ENCODE results near the gene BAZ2A.
"Not testable (repeated sequence)": the region's sequence is repeated elsewhere in the genome, so short reads cannot be mapped to it uniquely, and the experiment has no call there.

The BAZ2A gene

DNA sequence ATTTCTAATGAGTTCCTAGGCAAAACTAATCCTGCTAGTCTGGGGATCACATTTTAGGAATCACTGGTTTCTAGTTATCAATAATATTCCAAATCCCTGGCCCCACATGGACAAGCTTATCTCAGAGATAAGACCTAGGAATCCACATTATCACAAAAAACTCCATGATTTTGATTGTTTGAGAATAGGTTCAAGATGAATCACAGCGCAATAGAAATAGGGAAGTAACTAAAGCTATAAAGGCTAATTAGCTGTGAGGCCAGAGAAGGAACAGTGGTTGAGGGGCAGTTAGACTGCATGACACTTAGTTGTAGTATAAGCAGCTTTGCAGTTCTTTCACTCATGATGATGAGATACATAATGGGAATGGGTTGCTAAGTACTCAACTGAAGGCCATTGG lies 28.8 kb upstream of the BAZ2A start:
- no peak overlapping the region for H3K9ac ChIP-seq (ENCODE audit: low read depth, low read length, poor library complexity, severe bottlenecking)

DNA sequence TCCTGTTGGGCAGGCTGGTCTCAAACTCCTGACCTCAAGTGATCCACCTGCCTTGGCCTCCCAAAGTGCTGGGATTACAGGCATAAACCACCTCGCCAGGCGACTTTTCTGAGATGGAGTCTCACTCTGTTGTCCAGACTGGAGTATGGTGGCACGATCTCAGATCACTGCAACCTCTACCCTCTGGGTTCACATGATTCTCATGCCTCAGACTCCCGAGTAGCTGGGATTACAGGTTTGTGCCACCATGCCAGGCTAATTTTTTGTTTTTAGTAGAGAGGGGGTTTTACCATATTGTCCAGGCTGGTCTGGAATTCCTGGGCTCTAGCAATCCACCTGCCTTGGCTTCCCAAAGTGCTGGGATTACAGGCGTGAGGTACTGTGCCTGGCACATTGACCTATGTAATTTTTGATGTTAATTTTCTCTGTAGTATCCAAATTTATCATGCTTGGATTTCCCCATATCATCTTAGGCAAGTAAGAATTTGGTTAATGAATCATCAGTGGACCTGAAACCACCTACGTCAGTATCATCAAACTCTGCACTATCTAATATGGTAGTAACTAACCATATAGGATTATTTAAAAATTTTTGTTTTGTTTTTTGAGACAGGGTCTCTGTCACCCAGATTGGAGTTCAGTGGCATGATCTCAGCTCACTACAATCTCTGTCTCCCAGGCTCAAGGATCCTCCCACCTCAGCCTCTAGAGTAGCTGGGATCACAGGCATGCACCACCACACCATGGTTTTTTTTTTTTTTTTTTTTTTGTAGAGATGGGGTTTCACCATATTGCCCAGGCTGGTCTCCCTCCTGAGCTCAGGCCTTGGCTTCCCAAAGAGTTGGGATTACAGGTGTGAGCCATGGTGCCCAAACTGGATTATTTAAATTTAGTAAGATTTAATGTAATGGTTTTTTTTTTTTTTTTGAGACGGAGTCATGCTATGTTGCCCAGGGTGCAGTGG lies 27.6 kb upstream of the BAZ2A start:
- H3K4me2 ChIP-seq (ENCODE audit: low read depth, low read length, poor library complexity, severe bottlenecking): no peak overlapping the region
- H3K4me1 ChIP-seq (ENCODE audit: insufficient read depth, low read length, poor library complexity, severe bottlenecking): no peaks in the 10 kb centered on the region
- no peaks in the 10 kb centered on the region for H4K20me1 ChIP-seq (ENCODE audit: insufficient read depth, low read length, poor library complexity, severe bottlenecking)
- H3K9me3 ChIP-seq (ENCODE audit: insufficient read depth, low read depth, low read length): peaks cover 3% of the 10 kb centered on the region; the same call in 1 of the 2 replicates
- peaks cover 6% of the 10 kb centered on the region; the same call in 1 of the 2 replicates for H3K36me3 ChIP-seq (ENCODE audit: insufficient read depth, low read length)
- TF ChIP-seq, protein P1, sequence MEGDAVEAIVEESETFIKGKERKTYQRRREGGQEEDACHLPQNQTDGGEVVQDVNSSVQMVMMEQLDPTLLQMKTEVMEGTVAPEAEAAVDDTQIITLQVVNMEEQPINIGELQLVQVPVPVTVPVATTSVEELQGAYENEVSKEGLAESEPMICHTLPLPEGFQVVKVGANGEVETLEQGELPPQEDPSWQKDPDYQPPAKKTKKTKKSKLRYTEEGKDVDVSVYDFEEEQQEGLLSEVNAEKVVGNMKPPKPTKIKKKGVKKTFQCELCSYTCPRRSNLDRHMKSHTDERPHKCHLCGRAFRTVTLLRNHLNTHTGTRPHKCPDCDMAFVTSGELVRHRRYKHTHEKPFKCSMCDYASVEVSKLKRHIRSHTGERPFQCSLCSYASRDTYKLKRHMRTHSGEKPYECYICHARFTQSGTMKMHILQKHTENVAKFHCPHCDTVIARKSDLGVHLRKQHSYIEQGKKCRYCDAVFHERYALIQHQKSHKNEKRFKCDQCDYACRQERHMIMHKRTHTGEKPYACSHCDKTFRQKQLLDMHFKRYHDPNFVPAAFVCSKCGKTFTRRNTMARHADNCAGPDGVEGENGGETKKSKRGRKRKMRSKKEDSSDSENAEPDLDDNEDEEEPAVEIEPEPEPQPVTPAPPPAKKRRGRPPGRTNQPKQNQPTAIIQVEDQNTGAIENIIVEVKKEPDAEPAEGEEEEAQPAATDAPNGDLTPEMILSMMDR (conservative IDR thresholded peaks at IDR 0.05; ENCODE audit: low read length): no peak
- TF ChIP-seq EZH2phosphoT487 (IDR thresholded peaks at IDR 0.05; ENCODE audit: borderline replicate concordance): no peak
- H3K79me2 ChIP-seq (ENCODE audit: insufficient read depth, low read length): no peaks in the 10 kb centered on the region
- no peaks in the 10 kb centered on the region for H3K9me2 ChIP-seq (replicated peaks; ENCODE audit: low read depth, low read length)
- H3K27me3 ChIP-seq (ENCODE audit: insufficient read depth, low read length, poor library complexity, severe bottlenecking): no peaks in the 10 kb centered on the region
- H3K4me3 ChIP-seq (ENCODE audit: low read length, poor library complexity, severe bottlenecking): no peak overlapping the region
- H3K9ac ChIP-seq (ENCODE audit: low read depth, low read length, poor library complexity, severe bottlenecking): no peak overlapping the region
- no peak overlapping the region for H2AFZ ChIP-seq (ENCODE audit: low read length)
- no peaks in the 10 kb centered on the region for H3F3A ChIP-seq (ENCODE audit: low read depth)

More for the DNA sequence above, 28.8 kb upstream of the BAZ2A start:
- TF ChIP-seq, protein P1 (conservative IDR thresholded peaks at IDR 0.05; ENCODE audit: low read length): no peak
- no peak for TF ChIP-seq EZH2phosphoT487 (IDR thresholded peaks at IDR 0.05; ENCODE audit: borderline replicate concordance)
- H3F3A ChIP-seq (ENCODE audit: low read depth): no peaks in the 10 kb centered on the region; the same call in 1 of the 2 replicates
- no peaks in the 10 kb centered on the region for H3K27me3 ChIP-seq (ENCODE audit: insufficient read depth, low read length, poor library complexity, severe bottlenecking)
- no peaks in the 10 kb centered on the region for H3K9me2 ChIP-seq (replicated peaks; ENCODE audit: low read depth, low read length)
- no peak overlapping the region for H2AFZ ChIP-seq (ENCODE audit: low read length)
- no peak overlapping the region for H3K4me2 ChIP-seq (ENCODE audit: low read depth, low read length, poor library complexity, severe bottlenecking)
- H3K36me3 ChIP-seq (ENCODE audit: insufficient read depth, low read length): peaks cover 18% of the 10 kb centered on the region; the same call in 1 of the 2 replicates
- H4K20me1 ChIP-seq (ENCODE audit: insufficient read depth, low read length, poor library complexity, severe bottlenecking): no peaks in the 10 kb centered on the region
- no peak overlapping the region for H3K4me3 ChIP-seq (ENCODE audit: low read length, poor library complexity, severe bottlenecking)
- peaks cover 1% of the 10 kb centered on the region; the same call in 1 of the 2 replicates for H3K9me3 ChIP-seq (ENCODE audit: insufficient read depth, low read depth, low read length)
- H3K4me1 ChIP-seq (ENCODE audit: insufficient read depth, low read length, poor library complexity, severe bottlenecking): no peaks in the 10 kb centered on the region
- H3K79me2 ChIP-seq (ENCODE audit: insufficient read depth, low read length): no peaks in the 10 kb centered on the region

DNA sequence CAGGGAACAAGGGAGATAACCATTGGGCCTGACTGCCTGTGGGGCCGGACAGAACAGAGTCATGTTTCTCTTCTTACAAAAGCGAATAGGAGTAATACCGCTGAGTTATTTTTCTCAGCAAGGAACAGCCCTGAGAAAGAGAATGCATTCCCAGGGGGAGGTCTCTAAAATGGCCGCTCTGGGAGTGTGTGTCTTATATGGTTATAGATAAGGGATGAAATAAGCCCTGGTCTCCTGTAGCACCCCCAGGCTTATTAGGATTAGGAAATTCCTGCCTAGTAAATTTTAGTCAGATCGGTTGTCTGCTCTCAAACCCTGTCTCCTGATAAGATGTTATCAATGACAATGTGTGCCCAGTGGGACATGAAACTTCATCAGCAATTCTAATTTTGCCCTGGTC lies 23.7 kb upstream of the BAZ2A start:
- H3K4me2 ChIP-seq (ENCODE audit: low read depth, low read length, poor library complexity, severe bottlenecking); H3K9me3 ChIP-seq (ENCODE audit: insufficient read depth, low read depth, low read length): not testable (repeated sequence)

DNA sequence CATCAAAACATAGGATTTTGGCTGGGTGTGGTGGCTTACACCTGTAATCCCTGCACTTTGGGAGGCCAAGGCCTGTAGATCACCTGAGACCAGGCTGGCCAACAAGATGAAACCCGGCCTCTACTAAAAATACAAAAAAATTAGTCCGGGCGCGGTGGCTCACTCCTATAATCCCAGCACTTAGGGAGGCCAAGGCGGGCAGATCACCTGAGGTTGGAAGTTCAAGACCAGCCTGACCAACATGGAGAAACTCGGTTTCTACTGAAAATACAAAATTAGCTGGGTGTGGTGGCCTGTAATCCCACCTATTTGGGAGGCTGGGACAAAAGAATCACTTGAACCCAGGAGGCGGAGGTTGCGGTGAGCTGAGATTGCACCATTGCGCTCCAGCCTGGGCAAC lies 17.9 kb upstream of the BAZ2A start:
- not testable (repeated sequence) for H2AFZ ChIP-seq (ENCODE audit: low read length); H3K4me2 ChIP-seq (ENCODE audit: low read depth, low read length, poor library complexity, severe bottlenecking); H3K27me3 ChIP-seq (ENCODE audit: insufficient read depth, low read length, poor library complexity, severe bottlenecking); H3K4me3 ChIP-seq (ENCODE audit: low read length, poor library complexity, severe bottlenecking); H3K9ac ChIP-seq (ENCODE audit: low read depth, low read length, poor library complexity, severe bottlenecking); H3F3A ChIP-seq (ENCODE audit: low read depth); H3K36me3 ChIP-seq (ENCODE audit: insufficient read depth, low read length); H3K9me3 ChIP-seq (ENCODE audit: insufficient read depth, low read depth, low read length); H3K9me2 ChIP-seq (replicated peaks; ENCODE audit: low read depth, low read length)
- peaks cover 27% of the 10 kb centered on the region for H4K20me1 ChIP-seq (ENCODE audit: insufficient read depth, low read length, poor library complexity, severe bottlenecking)
- H3K79me2 ChIP-seq (ENCODE audit: insufficient read depth, low read length): peaks cover 28% of the 10 kb centered on the region
- H3K4me1 ChIP-seq (ENCODE audit: insufficient read depth, low read length, poor library complexity, severe bottlenecking): peaks cover 22% of the 10 kb centered on the region

More for the DNA sequence above, 23.7 kb upstream of the BAZ2A start:
- H3K27me3 ChIP-seq (ENCODE audit: insufficient read depth, low read length, poor library complexity, severe bottlenecking); H3K9ac ChIP-seq (ENCODE audit: low read depth, low read length, poor library complexity, severe bottlenecking); H3K79me2 ChIP-seq (ENCODE audit: insufficient read depth, low read length); H3K4me1 ChIP-seq (ENCODE audit: insufficient read depth, low read length, poor library complexity, severe bottlenecking); H3F3A ChIP-seq (ENCODE audit: low read depth); H3K4me3 ChIP-seq (ENCODE audit: low read length, poor library complexity, severe bottlenecking); H3K9me2 ChIP-seq (replicated peaks; ENCODE audit: low read depth, low read length); H4K20me1 ChIP-seq (ENCODE audit: insufficient read depth, low read length, poor library complexity, severe bottlenecking); H3K36me3 ChIP-seq (ENCODE audit: insufficient read depth, low read length); H2AFZ ChIP-seq (ENCODE audit: low read length): not testable (repeated sequence)
